ENCODE results near the gene ZXDA. TPM values are rescaled to one million over a fixed set of nuclear protein-coding genes. Genes with fewer than 3 reads are reported as not detected.
"Not testable (repeated sequence)": the region's sequence is repeated elsewhere in the genome, so short reads cannot be mapped to it uniquely, and the experiment has no call there.

ZXDA gene, protein sequence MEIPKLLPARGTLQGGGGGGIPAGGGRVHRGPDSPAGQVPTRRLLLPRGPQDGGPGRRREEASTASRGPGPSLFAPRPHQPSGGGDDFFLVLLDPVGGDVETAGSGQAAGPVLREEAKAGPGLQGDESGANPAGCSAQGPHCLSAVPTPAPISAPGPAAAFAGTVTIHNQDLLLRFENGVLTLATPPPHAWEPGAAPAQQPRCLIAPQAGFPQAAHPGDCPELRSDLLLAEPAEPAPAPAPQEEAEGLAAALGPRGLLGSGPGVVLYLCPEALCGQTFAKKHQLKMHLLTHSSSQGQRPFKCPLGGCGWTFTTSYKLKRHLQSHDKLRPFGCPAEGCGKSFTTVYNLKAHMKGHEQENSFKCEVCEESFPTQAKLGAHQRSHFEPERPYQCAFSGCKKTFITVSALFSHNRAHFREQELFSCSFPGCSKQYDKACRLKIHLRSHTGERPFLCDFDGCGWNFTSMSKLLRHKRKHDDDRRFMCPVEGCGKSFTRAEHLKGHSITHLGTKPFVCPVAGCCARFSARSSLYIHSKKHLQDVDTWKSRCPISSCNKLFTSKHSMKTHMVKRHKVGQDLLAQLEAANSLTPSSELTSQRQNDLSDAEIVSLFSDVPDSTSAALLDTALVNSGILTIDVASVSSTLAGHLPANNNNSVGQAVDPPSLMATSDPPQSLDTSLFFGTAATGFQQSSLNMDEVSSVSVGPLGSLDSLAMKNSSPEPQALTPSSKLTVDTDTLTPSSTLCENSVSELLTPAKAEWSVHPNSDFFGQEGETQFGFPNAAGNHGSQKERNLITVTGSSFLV
- 1 to 10 TPM; 3.8 to 4.2 TPM for total RNA-seq

DNA sequence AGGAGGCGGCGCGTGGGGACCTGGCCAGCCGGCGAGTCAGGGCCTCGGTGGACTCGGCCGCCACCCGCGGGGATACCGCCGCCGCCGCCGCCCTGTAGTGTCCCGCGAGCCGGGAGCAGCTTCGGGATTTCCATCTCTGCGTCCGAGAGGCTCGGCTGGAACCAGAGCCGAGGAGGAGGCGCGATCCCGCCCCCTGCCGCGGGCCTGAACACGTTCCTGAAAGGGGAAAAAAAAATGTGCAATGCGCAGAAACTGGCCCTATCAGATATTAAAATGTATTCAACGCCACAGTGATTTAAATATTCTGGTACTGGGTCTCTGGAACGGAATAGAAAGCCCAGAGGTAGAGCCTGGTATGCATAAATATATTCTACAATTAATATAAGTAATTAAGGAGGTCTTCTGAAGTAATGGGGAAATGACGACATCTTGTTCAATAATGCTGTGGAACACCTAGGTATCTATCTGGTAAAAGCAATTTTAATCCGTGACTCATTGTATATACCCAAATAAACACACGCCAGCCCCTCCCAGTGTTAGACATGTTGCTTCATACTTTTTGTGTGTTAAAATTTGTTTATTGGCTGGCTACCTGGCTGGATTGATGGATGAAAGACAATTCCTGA, at the start of gene ZXDA:
ZXDA (minus strand) TSS at position 172 of the 626 bp plus-strand sequence; CDS start at position 134, 38 bp downstream.
- H3K9me3 Mint-ChIP-seq; CTCF ChIA-PET; H3K36me3 Mint-ChIP-seq (ENCODE audit: low read depth); DNase-seq; H3K27me3 Mint-ChIP-seq; POLR2A ChIA-PET: not testable (repeated sequence)
- peaks cover 35% of the 10 kb centered on the region for H3K4me1 Mint-ChIP-seq
- H3K4me3 Mint-ChIP-seq = peak within 1 kb of the TSS; percentile 71
- peak within 1 kb of the TSS; percentile 68 for H3K27ac Mint-ChIP-seq

GRCh38 chrX:57952320-57952678, 42.0 kb upstream of the ZXDA start:
- POLR2A ChIA-PET = no interaction called here
- CTCF ChIA-PET = no interaction called here
- no peaks in the 10 kb centered on the region for H3K36me3 Mint-ChIP-seq (ENCODE audit: low read depth)
- no peaks in the 10 kb centered on the region for H3K27me3 Mint-ChIP-seq
- no peak overlapping the region for H3K4me3 Mint-ChIP-seq
- no peaks in the 10 kb centered on the region for H3K4me1 Mint-ChIP-seq
- H3K9me3 Mint-ChIP-seq = no peaks in the 10 kb centered on the region
- H3K27ac Mint-ChIP-seq = no peak overlapping the region
- no peak for DNase-seq

GRCh38 chrX:57951666-57952319, 41.5 kb upstream of the ZXDA start:
- DNase-seq = no peak
- Mint-ChIP-seq H3K4me3 (no peak overlapping the region), H3K4me1 (no peaks in the 10 kb centered on the region), H3K27me3 (no peaks in the 10 kb centered on the region), H3K36me3 (ENCODE audit: low read depth) (no peaks in the 10 kb centered on the region), H3K9me3 (no peaks in the 10 kb centered on the region), H3K27ac (no peak overlapping the region)
- ChIA-PET POLR2A (no interaction called here), CTCF (no interaction called here)

DNA sequence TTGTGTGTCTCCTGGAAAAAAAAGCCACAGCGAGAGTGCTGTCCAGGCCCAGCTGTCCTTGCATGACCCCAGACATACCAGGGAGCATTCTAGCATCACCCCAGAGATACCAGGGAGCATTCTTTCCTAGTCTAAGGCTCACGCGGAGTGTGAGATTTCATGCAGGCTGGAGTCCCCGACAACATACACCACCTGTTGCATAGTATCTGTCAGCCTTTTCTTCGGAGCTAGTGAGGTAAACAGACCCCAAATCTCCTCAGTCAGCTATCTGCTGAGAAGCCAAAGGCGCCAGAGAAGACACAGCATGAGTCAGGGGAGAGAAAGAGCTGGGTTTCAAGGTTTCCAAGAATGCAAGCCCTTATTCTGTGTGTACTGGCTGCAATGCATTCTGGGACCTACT, 23.1 kb upstream of the ZXDA start:
- Mint-ChIP-seq H3K4me3 (no peak overlapping the region), H3K27ac (no peak overlapping the region), H3K9me3 (no peaks in the 10 kb centered on the region), H3K36me3 (ENCODE audit: low read depth) (no peaks in the 10 kb centered on the region), H3K4me1 (peaks cover 12% of the 10 kb centered on the region), H3K27me3 (no peaks in the 10 kb centered on the region)
- ChIA-PET POLR2A (no interaction called here), CTCF (no interaction called here)
- no peak for DNase-seq

- no peak for DNase-seq
- Mint-ChIP-seq H3K4me1 (peaks cover 12% of the 10 kb centered on the region), H3K4me3 (no peak overlapping the region), H3K36me3 (ENCODE audit: low read depth) (no peaks in the 10 kb centered on the region), H3K27me3 (no peaks in the 10 kb centered on the region), H3K27ac (no peak overlapping the region), H3K9me3 (no peaks in the 10 kb centered on the region)
- CTCF ChIA-PET = no interaction called here
- POLR2A ChIA-PET = no interaction called here
These were observed 22.0 kb upstream of the ZXDA start for GRCh38 chrX:57932266-57932665.

- H3K9me3 Mint-ChIP-seq = no peaks in the 10 kb centered on the region
- ChIA-PET POLR2A (no interaction called here), CTCF (interaction anchor here (1.0 to 1.4 kb wide), 2 partner anchors 109 to 347 kb away, joined by 3 to 4 read pairs; no protein-coding TSS in a partner anchor)
- no peaks in the 10 kb centered on the region for H3K36me3 Mint-ChIP-seq (ENCODE audit: low read depth)
- no peak for DNase-seq
- no peak overlapping the region for H3K27ac Mint-ChIP-seq
- peaks cover 12% of the 10 kb centered on the region for H3K4me1 Mint-ChIP-seq
- H3K4me3 Mint-ChIP-seq = no peak overlapping the region
- H3K27me3 Mint-ChIP-seq = no peaks in the 10 kb centered on the region
These were observed 19.8 kb upstream of the ZXDA start for GRCh38 chrX:57930051-57930450.

DNA sequence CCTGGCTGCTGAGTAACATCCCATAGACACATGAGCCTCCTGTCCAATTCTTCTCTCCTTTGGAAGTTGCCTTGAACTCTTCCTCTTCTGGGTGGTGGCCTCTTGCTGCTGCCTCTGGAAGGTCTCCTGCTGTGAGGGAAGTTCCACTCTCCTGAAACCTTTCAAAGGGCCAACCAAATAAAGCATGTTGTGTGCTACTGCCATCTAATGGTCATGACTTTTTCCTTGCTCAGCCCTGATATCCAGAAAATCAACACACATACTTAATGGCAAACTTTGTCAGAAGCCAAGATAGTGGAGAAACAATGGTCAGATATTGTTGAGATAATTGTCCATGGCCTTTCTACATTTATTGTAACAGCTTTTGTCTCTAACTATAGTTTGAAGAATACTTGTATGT, 19.1 kb upstream of the ZXDA start:
- no peaks in the 10 kb centered on the region for H3K36me3 Mint-ChIP-seq (ENCODE audit: low read depth)
- H3K27me3 Mint-ChIP-seq = no peaks in the 10 kb centered on the region
- no peak overlapping the region for H3K27ac Mint-ChIP-seq
- DNase-seq = no peak
- POLR2A ChIA-PET = no interaction called here
- H3K4me1 Mint-ChIP-seq = peaks cover 12% of the 10 kb centered on the region
- H3K4me3 Mint-ChIP-seq = no peak overlapping the region
- no peaks in the 10 kb centered on the region for H3K9me3 Mint-ChIP-seq
- CTCF ChIA-PET = interaction anchor here (1.0 kb wide), 1 partner anchor 346 kb away, joined by 3 read pairs; no protein-coding TSS in a partner anchor

DNA sequence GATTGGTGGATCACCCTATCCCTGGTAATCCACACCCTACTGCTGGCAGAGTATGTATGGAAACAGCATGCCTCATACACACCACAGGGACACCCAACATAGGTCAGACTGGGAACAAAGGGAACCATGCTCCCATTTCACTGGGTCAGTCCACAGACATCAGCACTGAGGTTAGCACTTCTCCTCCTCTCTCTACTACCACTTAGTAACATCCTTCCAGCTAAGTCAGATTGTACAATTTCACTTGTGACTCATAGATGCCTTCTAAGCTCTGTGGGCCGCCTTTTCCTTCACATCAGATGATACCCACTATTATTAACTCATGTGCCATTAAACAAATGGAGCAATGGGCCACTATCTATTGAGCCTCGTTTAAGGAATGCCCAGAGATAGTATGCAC, 15.5 kb upstream of the ZXDA start:
- Mint-ChIP-seq H3K9me3 (no peaks in the 10 kb centered on the region), H3K4me3 (no peak overlapping the region), H3K36me3 (ENCODE audit: low read depth) (no peaks in the 10 kb centered on the region), H3K27me3 (no peaks in the 10 kb centered on the region), H3K4me1 (peaks cover 12% of the 10 kb centered on the region), H3K27ac (no peak overlapping the region)
- CTCF ChIA-PET = no interaction called here
- POLR2A ChIA-PET = no interaction called here
- DNase-seq = no peak

DNA sequence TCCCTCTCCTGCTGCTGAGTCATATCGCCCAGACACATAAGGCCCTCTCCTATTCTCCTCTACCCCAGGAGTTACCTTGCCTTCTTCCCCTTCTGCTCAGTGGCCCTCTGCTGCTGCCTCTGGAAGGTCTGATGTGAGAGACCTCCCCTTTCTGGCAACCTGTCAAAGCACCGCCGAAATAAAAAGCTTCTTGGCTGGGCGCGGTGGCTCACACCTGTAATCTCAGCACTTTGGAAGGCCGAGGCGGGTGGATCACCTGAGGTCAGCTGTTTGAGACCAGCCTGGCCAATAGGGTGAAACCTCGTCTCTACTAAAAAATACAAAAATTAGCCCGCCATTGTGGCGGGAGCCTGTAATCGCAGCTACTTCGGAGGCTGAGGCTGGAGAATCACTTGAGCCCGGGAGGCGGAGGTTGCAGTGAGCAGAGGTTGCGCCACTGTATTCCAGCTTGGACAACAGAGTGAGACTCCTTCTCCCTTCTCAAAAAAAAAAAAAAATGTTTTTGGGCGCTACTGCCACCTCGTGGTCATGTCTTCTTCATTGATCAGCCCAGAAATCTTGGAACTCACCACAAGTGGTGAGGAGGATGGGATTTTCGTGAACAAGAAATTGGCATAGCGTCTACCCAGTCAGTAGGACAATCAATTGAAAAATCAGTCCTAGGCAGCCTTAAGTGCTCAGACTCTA, 8.6 kb upstream of the ZXDA start:
- H3K4me1 Mint-ChIP-seq = no peaks in the 10 kb centered on the region
- no peak for DNase-seq
- no peaks in the 10 kb centered on the region for H3K9me3 Mint-ChIP-seq
- ChIA-PET CTCF (no interaction called here), POLR2A (no interaction called here)
- H3K27me3 Mint-ChIP-seq = no peaks in the 10 kb centered on the region
- H3K27ac Mint-ChIP-seq = no peak overlapping the region
- H3K4me3 Mint-ChIP-seq = no peak overlapping the region
- H3K36me3 Mint-ChIP-seq (ENCODE audit: low read depth) = no peaks in the 10 kb centered on the region

GRCh38 chrX:57915680-57916079, 5.4 kb upstream of the ZXDA start:
- H3K36me3 Mint-ChIP-seq (ENCODE audit: low read depth) = no peaks in the 10 kb centered on the region
- no peaks in the 10 kb centered on the region for H3K27me3 Mint-ChIP-seq
- H3K4me3 Mint-ChIP-seq = no peak overlapping the region
- H3K4me1 Mint-ChIP-seq = peaks cover 10% of the 10 kb centered on the region
- no peak for DNase-seq
- ChIA-PET POLR2A (no interaction called here), CTCF (no interaction called here)
- H3K27ac Mint-ChIP-seq = no peak overlapping the region
- no peaks in the 10 kb centered on the region for H3K9me3 Mint-ChIP-seq

GRCh38 chrX:57909595-57910286, 517 bp downstream of the ZXDA start:
- POLR2A ChIA-PET = interaction anchor here (0.8 kb wide), 1 partner anchor 204 kb away, joined by 3 read pairs; no protein-coding TSS in a partner anchor
- CTCF ChIA-PET; H3K9me3 Mint-ChIP-seq; H3K27me3 Mint-ChIP-seq; H3K27ac Mint-ChIP-seq; H3K36me3 Mint-ChIP-seq (ENCODE audit: low read depth): not testable (repeated sequence)
- H3K4me3 Mint-ChIP-seq = peak overlapping the region; percentile 58
- DNase-seq = peak; percentile 22
- H3K4me1 Mint-ChIP-seq = peaks cover 40% of the 10 kb centered on the region

GRCh38 chrX:57908972-57909594, 1.2 kb downstream of the ZXDA start:
- H3K36me3 Mint-ChIP-seq (ENCODE audit: low read depth); H3K27me3 Mint-ChIP-seq; H3K9me3 Mint-ChIP-seq; CTCF ChIA-PET; H3K27ac Mint-ChIP-seq; DNase-seq: not testable (repeated sequence)
- POLR2A ChIA-PET = interaction anchor here (0.8 kb wide), 1 partner anchor 203 kb away, joined by 3 read pairs; no protein-coding TSS in a partner anchor
- Mint-ChIP-seq H3K4me1 (peaks cover 40% of the 10 kb centered on the region), H3K4me3 (peak overlapping the region; percentile 47)
